ENCODE measurements around the gene MOAP1.
"Not testable (repeated sequence)": the region's sequence is repeated elsewhere in the genome, so short reads cannot be mapped to it uniquely, and the experiment has no call there.

The MOAP1 gene

DNA sequence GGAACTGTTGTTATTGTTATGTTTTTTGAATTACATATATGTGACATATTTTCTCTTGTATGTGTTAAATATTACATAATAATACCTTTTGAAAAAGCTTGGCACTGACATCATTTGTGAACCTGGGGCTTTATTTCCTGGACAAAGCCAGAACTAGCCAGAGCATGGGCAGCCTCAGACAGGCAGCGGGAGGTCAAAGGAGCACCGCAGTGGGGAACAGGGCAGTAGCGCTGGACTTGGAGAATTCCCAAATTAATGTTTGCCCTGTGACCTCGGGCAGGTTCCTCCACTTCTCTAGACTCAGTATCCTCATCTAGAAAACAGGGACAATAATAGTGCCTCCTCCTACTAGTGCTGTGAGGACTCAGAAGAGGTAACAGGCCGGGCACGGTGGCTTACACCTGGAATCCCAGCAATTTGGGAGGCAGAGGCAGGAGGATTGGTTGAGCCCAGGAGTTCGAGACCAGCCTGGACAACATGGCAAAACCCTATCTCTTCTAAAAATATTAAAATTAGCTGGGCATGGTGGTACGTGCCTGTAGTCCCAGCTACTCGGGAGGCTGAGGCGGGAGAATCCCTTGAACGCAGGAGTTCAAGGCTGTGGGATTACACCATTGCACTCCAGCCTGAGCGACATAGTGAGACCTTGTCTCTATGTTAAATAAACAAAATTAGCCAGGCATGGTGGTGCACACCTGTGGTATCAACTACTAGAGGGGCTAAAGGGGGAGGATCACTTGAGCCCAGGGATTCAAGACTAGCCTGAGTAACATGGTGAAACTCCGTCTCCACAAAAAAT is 41.6 kb downstream of the MOAP1 start:
- DNase-seq, result no peak

DNA sequence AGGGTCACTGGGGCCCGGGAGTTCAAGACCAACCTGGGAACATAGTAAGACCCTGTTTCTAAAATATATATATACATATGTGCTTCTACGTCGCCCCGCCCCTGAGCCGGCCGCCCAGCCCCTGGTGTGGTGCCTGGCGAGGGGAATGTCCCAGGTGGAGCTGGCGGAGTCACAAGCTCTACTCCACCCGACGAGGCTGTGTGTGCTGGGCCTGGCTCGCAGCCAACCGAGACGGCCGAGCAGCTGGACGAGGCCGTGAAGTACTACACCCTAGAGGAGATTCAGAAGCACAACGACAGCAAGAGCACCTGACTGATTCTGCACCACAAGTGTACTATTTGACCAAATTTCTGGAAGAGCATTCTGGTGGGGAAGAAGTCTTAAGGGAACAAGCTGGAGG is 46.8 kb downstream of the MOAP1 start:
- no peak for DNase-seq

DNA sequence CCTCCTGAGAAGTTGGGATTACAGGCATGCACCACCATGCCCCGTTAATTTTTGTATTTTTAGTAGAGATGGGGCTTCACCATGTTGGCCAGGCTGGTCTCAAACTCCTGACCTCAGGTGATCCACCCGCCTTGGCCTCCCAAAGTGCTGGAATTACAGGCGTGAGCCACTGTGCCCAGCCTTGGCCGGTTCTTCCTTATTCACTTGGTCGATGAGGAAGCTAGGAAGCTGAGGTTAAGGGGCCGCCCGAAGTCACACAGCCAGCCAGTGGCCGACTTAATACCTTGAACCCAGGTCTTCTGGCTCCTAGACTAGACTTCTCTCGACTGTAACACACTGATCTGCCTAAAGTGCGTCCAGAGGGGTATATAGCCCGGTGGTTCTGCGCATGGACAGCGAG is 48.2 kb downstream of the MOAP1 start:
- DNase-seq, result not testable (repeated sequence)

DNA sequence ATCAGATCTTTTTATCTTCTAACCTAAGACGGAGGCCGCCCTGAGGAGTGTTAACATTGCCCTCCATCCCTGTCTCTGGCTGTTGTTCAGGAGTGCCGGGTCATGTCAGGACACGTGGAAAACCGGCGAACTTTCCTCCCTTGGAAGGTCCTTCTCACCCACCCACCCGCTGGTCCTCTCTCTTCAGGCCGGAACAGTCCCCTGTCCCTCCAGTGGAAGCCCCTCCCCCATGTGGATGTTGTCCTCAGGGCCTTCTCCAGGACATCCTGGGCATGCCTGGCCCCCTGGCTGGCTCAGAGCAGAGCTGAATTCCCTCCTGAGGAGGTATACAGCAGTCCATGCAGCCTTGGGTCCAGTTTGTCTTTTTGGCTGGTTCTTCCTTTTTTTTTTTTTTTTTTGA is 48.7 kb downstream of the MOAP1 start:
- no peak for DNase-seq

DNA sequence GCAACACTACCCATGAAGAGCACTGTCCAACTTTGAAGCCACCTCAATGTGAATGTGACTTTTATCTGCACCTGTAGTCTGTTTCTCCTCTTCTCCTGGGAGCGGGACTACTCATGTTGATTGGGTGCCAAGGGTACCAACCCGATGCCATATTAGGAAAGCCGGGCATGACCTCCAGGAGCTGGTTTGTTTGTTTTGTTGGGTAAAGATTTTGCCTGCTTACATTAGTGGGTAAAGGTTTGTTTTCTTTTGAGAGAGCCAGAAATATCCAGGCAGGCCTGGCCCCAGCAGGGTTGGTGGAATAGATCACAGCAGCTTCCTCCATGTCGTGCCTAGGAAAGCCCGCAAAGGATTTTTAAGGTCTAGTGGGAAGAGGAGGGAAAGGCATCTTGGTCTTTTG is 49.3 kb downstream of the MOAP1 start:
- DNase-seq, result no peak

DNA sequence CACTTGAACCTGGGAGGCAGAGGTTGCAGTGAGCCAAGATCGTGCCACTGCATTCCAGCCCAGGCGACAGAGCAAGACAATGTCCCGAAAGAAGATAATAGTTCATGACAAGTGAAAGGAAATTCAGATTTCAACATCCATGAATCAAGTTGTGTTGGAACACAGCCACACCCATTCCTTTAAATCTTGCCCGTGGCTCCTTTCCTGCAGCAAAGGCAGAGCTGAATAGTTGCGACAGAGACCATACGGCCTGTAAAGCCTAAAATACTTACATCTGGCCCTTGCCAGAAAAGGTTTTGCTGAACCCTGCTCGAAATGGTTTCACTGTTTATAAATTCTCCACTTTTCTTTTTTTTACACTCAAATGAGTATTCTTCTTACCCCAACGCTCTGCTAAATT is 51.2 kb downstream of the MOAP1 start:
- DNase-seq, result no peak

DNA sequence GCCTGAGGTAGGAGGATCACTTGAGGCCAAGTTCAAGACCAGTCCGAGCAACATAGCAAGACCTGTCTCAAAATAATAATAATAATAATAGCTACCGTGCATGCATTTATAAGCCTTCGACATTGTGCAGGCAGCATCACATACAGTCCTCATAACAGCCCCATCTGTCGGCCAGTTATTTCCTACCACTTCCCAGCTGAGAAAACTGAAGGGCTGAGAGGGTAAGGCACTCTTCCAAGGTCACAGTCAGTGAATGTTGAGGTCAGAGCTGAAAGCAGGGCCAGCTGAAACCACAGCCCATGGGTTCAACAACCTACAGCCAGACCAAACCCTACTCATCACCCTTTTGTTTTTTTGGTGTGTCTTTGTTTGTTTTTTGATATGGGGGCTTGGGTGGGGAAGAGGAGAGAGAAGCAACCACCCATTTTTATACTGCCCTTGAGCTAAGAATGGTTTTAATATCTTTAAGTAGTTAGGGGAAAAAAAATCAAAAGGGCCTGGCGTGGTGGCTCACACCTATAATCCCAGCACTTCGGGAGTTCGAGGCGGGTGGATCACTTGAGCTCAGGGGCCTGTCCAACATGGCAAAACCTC is 52.1 kb downstream of the MOAP1 start:
- DNase-seq, result no peak
